IMR-90 (cell line): ENCODE data around the gene IL18RAP.

Experiments
- BHLHE40 ChIP-seq: fragments of 150-350 bp; IDR thresholded peaks from 2 replicates; pipeline ENCODE4 v1.6.1; 2016; ENCODE audit warnings: mild to moderate bottlenecking, low read depth, low read length
- CHD1 ChIP-seq: IDR thresholded peaks from 2 replicates; pipeline ENCODE4 v1.6.1; 2012; ENCODE audit warnings: low read depth, low read length, improper control_type of control experiment
- CTCF ChIP-seq: conservative IDR thresholded peaks from 2 replicates; pipeline ENCODE4 v1.5.1; 2012; ENCODE audit warnings: mild to moderate bottlenecking, low read depth, low read length, improper control_type of control experiment
- ELK1 ChIP-seq: fragments of 150-350 bp; IDR thresholded peaks from 2 replicates; pipeline ENCODE4 v1.6.1; 2016; ENCODE audit warnings: low read depth, mild to moderate bottlenecking, low read length, moderate library complexity, borderline replicate concordance
- MAFK ChIP-seq: IDR thresholded peaks from 2 replicates; pipeline ENCODE4 v1.6.1; 2012; ENCODE audit warnings: low read depth, low read length, improper control_type of control experiment
- MXI1 ChIP-seq: IDR thresholded peaks from 2 replicates; pipeline ENCODE4 v1.6.1; 2012; ENCODE audit warnings: low read depth, mild to moderate bottlenecking, low read length, moderate library complexity, borderline replicate concordance
- POLR2A ChIP-seq: IDR thresholded peaks from 2 replicates; pipeline ENCODE4 v1.6.1; 2012; ENCODE audit warnings: mild to moderate bottlenecking, low read depth, low read length
- RAD21 ChIP-seq: IDR thresholded peaks from 2 replicates; pipeline ENCODE4 v1.6.1; 2012; ENCODE audit warnings: low read length, improper control_type of control experiment
- RCOR1 ChIP-seq: IDR thresholded peaks from 2 replicates; pipeline ENCODE4 v1.6.1; 2012; ENCODE audit warnings: mild to moderate bottlenecking, low read length, improper control_type of control experiment; ENCODE audit not compliant: insufficient replicate concordance
- RFX5 ChIP-seq: IDR thresholded peaks from 2 replicates; pipeline ENCODE4 v1.8.0; 2012; ENCODE audit warnings: low read depth, mild to moderate bottlenecking, low read length, moderate library complexity
- USF2 ChIP-seq: fragments of 150-350 bp; IDR thresholded peaks from 2 replicates; pipeline ENCODE4 v1.6.1; 2017; ENCODE audit warnings: mild to moderate bottlenecking, antibody characterized with exemption, low read length, low read depth

GRCh38 chr2:102481931-102482330 is 59.0 kb downstream of the IL18RAP start:
- TF ChIP-seq RFX5: no peak
- TF ChIP-seq BHLHE40: no peak
- no peak for TF ChIP-seq CHD1
- TF ChIP-seq USF2: no peak
- TF ChIP-seq CTCF: no peak
- no peak for TF ChIP-seq MAFK
- TF ChIP-seq POLR2A: no peak
- TF ChIP-seq RAD21: no peak
- no peak for TF ChIP-seq MXI1
- TF ChIP-seq RCOR1: no peak
- no peak for TF ChIP-seq ELK1
